M059J (cell line): Measurements from ENCODE around the gene LRRC39. TPM values are rescaled to one million over a fixed set of nuclear protein-coding genes. Genes with fewer than 3 reads are reported as not detected.
"Not testable (repeated sequence)": the region's sequence is repeated elsewhere in the genome, so short reads cannot be mapped to it uniquely, and the experiment has no call there.

Source experiments
- DNase-seq: peaks from one replicate; pipeline ENCODE4 v3.0.0-alpha.2; 2012; ENCODE audit warnings: low read depth
- total RNA-seq: library from RNA; depleted of rRNA; stranded (reverse); fragments of >200 nt; shearing (Covaris generic); gene quantifications from 2 replicates; pipeline ENCODE4 v1.2.3, GENCODE V29; 2014; rRNA removed

LRRC39 gene
- 0.07 and 0.20 TPM in 2 replicates for total RNA-seq

GRCh38 chr1:100178091-100178490, at the start of gene LRRC39:
Gene LRRC39 (minus strand): TSS chr1:100178256. CDS start chr1:100168516, 9,740 bp downstream.
- DNase-seq = no peak

GRCh38 chr1:100222428-100222827, 44.4 kb upstream of the LRRC39 start:
- DNase-seq = no peak

GRCh38 chr1:100219883-100220282, 41.8 kb upstream of the LRRC39 start:
- DNase-seq = peak; percentile 12

- no peak for DNase-seq
Observed at GRCh38 chr1:100219457-100219856, 41.4 kb upstream of the LRRC39 start.

- DNase-seq = no peak
Observed at GRCh38 chr1:100217834-100218233, 39.8 kb upstream of the LRRC39 start.

GRCh38 chr1:100215101-100215500, 37.0 kb upstream of the LRRC39 start:
- no peak for DNase-seq

GRCh38 chr1:100213141-100213540, 35.1 kb upstream of the LRRC39 start:
- DNase-seq = no peak

GRCh38 chr1:100206301-100206700, 28.2 kb upstream of the LRRC39 start:
- no peak for DNase-seq

GRCh38 chr1:100205593-100205992, 27.5 kb upstream of the LRRC39 start:
- DNase-seq = not testable (repeated sequence)

GRCh38 chr1:100205103-100205502, 27.0 kb upstream of the LRRC39 start:
- not testable (repeated sequence) for DNase-seq

GRCh38 chr1:100202703-100203102, 24.6 kb upstream of the LRRC39 start:
- DNase-seq = not testable (repeated sequence)

- DNase-seq = not testable (repeated sequence)
Observed at GRCh38 chr1:100200060-100200459, 22.0 kb upstream of the LRRC39 start.

- no peak for DNase-seq
Observed at GRCh38 chr1:100198596-100198995, 20.5 kb upstream of the LRRC39 start.

GRCh38 chr1:100188617-100189016, 10.6 kb upstream of the LRRC39 start:
- peak; percentile 97 for DNase-seq

GRCh38 chr1:100187912-100188311, 9.9 kb upstream of the LRRC39 start:
- peak; percentile 20 for DNase-seq

GRCh38 chr1:100184536-100184935, 6.5 kb upstream of the LRRC39 start:
- DNase-seq = no peak

GRCh38 chr1:100183370-100183769, 5.3 kb upstream of the LRRC39 start:
- no peak for DNase-seq

GRCh38 chr1:100177295-100178041, 588 bp downstream of the LRRC39 start:
- DNase-seq = no peak

- DNase-seq = no peak
Observed at GRCh38 chr1:100168051-100168450, 10.0 kb downstream of the LRRC39 start.

GRCh38 chr1:100164702-100165101, 13.4 kb downstream of the LRRC39 start:
- DNase-seq = no peak

- DNase-seq = no peak
Observed at GRCh38 chr1:100164216-100164615, 13.8 kb downstream of the LRRC39 start.

GRCh38 chr1:100162881-100163280, 15.2 kb downstream of the LRRC39 start:
- no peak for DNase-seq

GRCh38 chr1:100152271-100152670, 25.8 kb downstream of the LRRC39 start:
- DNase-seq = no peak

GRCh38 chr1:100151679-100152078, 26.4 kb downstream of the LRRC39 start:
- DNase-seq = no peak
